Inferior parietal cortex (tissue), 1 donor: ENCODE results near the gene MAPK8.

Experiments used
- DNase-seq: peaks from one replicate; pipeline ENCODE4 v3.0.0-alpha.2; 2016; ENCODE audit errors: extremely low spot score

MAPK8 gene

DNA sequence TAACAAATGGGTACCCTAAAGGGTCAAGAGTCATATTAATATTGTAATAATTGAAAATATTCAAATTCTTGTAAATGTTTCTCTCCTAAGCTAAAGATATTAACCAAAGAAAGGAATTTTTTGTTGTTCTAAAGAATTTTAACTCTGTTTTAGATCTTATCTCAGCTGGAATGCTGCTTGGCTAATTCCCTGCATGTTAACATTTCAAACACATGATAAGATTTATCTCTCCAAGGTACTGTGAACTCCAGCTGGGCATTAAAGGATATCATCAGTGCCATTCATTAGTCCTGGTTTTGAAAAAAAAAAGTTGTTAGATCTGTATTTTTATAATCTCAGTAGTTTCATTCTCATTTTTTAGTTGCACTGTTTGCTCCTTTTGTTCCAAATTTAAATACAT, 76.9 kb downstream of the MAPK8 start:
- DNase-seq, result no peak

- DNase-seq, result no peak
Measured at GRCh38 chr10:48384699-48384982, 78.2 kb downstream of the MAPK8 start.

GRCh38 chr10:48389272-48389671, 82.8 kb downstream of the MAPK8 start:
- no peak for DNase-seq

DNA sequence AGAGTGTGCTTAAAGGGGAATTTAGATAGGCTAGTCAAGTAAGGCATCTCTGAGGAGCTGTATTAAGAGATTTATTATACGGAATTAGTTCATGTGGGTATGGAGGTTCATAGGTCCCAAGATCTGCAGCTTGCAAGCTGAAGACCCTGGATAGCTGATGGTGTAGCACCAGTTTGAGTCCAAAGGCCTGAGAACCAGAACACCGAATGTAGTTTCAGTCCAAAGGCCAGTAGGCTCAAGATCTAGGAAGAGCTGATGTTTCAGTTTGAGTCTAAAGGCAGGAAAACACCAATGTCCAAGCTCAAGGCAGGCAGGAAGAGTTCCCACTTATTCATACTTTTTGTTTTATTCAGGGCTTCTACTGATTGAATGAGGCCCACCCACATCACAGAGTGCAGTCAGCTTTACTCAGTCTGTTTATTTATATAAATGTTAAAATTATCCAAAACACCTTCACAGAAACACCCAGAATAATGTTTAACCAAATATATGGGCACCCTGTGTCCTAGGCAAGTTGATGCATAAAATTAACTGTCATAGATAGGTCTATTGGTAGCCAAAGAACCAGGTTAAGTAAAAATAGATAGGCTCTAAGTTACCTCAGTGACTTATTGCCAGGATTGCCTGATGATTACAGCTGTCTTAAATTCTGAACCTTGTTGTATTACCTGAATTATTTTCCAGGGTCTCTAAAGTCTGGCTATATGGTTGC, 83.5 kb downstream of the MAPK8 start:
- DNase-seq, result no peak

DNA sequence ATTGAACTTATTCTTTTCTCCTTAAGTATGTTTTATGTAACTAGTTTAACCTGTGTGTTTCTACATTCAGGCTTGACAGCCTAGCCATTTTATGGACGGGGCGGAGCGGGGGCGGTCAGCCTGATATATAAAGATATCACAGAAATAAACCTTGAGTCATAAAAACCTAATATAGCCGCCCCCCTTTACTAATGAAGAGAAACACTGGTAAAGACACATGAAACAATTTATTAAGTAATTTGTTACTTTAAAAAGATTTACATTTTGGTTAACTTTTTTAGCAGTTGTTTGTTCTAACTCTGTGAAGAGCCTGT, 84.0 kb downstream of the MAPK8 start:
- DNase-seq, result no peak

GRCh38 chr10:48390933-48391845, 84.7 kb downstream of the MAPK8 start:
- DNase-seq, result no peak

DNA sequence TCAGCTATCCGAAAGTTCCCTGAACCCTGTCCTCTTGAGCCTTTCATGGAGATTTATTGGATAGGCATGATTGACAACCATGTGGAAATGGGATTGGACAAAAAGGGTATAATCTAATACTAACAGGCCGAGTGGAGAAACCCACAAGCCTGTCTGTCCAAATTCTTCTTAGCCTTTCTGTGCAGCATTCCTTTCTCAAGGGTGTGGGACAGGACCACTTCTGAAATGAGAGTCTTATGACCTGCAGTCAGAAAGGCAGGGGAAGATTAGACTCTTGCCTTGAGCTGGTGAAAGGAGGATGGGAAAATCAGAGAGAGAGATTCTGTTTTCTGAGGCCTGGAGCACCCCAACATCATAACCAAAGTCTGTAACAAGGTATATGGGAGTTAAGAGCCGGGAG, 85.5 kb downstream of the MAPK8 start:
- DNase-seq, result no peak

DNA sequence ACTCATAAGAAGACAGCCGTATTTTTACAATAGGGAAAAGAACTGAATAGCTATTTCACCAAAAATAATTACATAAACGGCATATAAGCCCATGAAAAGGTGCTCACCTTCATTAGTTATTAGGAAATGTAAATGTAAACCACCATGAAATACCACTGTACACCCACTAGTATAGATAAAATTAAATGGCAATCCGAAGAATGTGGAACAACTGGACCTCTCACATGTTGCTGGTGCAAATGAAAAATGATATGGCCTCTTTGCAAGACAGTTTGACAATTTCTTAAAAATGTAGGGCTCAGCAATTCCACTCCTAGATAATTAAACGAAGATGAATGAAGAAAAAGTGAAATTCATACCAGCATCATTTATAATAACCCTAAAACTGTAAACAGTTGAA, 91.8 kb downstream of the MAPK8 start:
- DNase-seq, result no peak

DNA sequence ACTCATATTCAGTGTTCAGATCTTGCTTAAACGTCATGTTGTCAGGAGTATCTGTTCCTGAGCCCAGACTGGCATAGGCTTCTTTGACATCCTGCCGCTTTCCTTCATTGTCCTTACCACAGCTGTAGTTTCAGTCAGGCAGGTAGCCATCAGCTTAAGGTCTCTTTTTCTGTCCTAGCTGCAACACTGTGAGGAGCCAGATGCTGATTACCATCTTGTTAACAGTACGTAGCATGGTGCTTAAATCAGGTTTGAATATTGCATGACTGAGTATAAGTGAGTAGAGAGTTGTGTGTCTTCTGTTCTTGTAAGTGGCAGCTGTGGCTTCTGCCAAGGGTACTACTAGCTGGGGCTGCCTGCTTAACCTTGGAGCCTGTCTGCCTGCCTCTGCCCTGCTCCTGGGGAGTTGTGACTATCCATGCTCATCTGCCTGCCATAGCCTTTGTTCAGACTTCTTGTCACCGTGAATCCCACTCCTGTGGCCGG, 92.6 kb downstream of the MAPK8 start:
- DNase-seq, result no peak

DNA sequence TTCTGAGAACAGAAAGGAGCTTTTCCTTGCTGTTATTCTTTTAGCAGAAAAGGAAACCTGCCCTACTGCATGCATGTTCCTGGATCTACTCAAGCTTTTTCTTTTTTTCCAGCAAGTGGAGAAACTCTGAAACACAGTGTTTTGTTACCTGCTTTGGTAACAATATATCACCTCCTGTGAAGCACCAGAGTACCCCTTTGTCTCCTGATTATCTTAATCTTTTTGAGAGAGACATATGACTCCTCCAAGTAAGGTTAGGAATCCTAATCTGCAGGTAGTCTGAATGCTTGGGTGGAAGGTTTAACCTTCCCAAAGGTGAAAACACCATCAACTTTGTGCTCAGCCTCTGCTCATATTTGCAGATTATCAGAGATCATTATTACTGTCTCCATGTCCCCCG, 93.1 kb downstream of the MAPK8 start:
- DNase-seq, result no peak

- DNase-seq, result no peak
Measured at GRCh38 chr10:48400129-48400849, 93.8 kb downstream of the MAPK8 start.

DNA sequence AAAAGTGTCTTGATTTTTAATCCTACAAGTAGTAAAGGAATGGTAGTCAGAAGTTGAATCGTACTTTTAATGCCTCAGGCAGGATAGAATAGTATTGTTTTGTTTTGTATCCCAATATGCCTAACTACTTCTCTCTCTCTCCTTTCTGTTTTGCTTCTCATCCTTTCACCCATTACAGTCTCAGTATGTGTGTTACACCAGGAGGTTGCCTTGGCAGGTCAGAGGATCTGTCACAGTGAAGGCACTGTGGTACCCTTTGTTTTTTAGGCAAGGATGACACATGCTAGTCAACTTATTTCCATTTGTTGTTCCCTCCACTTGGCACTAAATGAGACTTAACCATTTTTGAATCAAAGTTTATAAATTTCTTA, 94.4 kb downstream of the MAPK8 start:
- DNase-seq, result no peak

GRCh38 chr10:48404646-48405045, 98.2 kb downstream of the MAPK8 start:
- no peak for DNase-seq

- no peak for DNase-seq
Measured at GRCh38 chr10:48406204-48406603, 99.7 kb downstream of the MAPK8 start.

DNA sequence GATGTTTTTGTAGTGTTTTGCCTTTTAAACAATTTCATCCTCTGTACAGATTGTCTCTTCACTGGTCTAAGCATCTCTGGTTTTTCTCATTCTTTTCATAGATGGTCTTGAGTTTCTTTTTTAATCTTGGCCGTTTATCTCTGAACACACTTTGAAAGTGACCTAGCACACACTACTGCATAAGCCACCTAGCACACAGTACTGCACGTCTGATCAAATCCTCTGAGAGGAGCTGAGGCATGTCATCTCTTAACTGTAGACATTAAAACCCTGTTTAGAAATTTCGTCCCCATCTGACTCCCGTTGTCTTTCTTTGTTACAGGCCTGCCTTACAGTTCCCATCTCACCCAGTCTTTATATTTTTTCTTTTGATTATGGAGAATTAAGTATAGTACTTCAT, 100.2 kb downstream of the MAPK8 start:
- no peak for DNase-seq

DNA sequence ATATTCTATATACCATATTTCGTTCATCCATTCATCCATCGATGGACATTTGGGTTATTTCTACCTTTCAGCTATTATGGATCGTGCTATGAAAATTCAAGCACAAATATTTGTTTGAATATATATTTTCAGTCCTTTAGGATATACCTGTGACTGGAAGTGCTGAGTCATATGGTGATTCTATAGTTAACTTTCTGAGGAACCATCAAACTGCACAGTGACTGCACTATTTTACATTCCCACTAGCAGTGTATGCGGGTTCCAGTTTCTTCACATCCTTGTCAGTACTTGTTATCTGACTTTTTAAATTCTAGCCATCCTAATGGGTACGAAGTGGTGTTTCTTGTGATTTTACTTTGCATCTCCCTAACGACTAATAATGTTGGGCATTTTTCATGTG, 104.0 kb downstream of the MAPK8 start:
- DNase-seq, result no peak

DNA sequence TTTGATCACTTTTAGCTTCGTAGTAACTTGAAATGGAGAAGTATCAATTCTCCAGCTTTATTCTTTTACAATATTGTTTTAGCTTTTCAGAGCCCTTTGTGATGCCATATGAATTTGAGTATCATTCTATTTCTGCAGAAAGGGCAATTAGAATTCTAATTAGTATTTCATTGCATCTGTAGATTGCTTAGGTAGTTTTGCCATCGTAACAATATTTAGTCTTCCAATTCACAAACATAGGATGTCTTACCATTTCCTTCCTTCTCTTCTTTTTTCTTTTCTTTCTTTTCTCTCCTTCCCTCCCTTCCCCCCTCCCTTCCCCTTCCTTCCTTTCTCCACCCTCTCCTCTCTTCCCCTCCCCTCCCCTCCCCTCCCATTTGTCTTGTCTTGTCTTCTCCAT, 105.0 kb downstream of the MAPK8 start:
- no peak for DNase-seq

- DNase-seq, result no peak
Measured at GRCh38 chr10:48412081-48412480, 105.6 kb downstream of the MAPK8 start.

DNA sequence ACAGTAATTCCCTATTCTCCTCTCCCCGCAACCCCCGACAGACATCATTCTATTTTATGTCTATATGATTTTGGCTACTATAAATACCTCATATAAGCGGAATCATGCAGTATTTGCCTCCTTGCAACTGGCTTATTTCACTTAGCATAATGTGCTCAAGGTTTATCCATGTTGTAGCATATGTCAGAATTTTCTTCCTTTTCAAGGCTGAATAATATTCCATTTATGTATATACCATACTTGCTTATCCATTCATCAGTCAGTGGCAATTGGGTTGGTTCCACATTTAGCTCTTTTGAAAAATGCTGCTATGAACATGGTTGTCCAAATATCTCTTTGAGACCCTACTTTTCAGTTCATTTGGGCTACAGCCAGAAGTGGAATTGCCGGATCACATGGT, 106.5 kb downstream of the MAPK8 start:
- no peak for DNase-seq

GRCh38 chr10:48414160-48414559, 107.7 kb downstream of the MAPK8 start:
- no peak for DNase-seq

- DNase-seq, result no peak
Measured at GRCh38 chr10:48414778-48415177, 108.3 kb downstream of the MAPK8 start.

- DNase-seq, result no peak
Measured at GRCh38 chr10:48416584-48417232, 110.2 kb downstream of the MAPK8 start.
